ENCODE data around the gene ARHGAP23.

ARHGAP23 gene

DNA sequence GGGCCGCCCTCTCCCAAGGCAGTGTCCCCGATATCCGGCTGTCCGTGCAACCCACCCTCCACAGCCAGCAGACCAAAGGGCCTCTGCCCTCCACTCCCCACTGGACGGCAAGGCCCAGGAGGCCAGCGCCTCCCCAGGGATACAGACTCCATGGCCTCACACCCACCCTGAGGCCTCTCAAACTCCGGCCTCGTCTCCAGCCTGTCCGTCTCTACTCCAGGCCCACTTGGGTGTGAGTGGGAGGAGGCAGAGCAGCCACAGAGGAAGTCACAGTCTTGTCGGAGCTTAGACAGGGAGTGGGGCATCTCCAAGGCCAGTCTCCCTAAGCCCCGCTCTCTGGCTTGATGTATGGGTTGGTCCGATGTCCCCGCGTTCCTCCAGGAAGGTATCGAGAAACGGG, 104.2 kb downstream of the ARHGAP23 start:
- DNase-seq (ENCODE audit: low read depth), result no peak
- TF ChIP-seq, protein P1, sequence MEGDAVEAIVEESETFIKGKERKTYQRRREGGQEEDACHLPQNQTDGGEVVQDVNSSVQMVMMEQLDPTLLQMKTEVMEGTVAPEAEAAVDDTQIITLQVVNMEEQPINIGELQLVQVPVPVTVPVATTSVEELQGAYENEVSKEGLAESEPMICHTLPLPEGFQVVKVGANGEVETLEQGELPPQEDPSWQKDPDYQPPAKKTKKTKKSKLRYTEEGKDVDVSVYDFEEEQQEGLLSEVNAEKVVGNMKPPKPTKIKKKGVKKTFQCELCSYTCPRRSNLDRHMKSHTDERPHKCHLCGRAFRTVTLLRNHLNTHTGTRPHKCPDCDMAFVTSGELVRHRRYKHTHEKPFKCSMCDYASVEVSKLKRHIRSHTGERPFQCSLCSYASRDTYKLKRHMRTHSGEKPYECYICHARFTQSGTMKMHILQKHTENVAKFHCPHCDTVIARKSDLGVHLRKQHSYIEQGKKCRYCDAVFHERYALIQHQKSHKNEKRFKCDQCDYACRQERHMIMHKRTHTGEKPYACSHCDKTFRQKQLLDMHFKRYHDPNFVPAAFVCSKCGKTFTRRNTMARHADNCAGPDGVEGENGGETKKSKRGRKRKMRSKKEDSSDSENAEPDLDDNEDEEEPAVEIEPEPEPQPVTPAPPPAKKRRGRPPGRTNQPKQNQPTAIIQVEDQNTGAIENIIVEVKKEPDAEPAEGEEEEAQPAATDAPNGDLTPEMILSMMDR (conservative IDR thresholded peaks at IDR 0.05; ENCODE audit: control insufficient read depth, insufficient read depth, low read depth, low read length), result no peak
- no peak overlapping the region for H3K4me3 ChIP-seq (ENCODE audit: control insufficient read depth, low read depth, low read length)

DNA sequence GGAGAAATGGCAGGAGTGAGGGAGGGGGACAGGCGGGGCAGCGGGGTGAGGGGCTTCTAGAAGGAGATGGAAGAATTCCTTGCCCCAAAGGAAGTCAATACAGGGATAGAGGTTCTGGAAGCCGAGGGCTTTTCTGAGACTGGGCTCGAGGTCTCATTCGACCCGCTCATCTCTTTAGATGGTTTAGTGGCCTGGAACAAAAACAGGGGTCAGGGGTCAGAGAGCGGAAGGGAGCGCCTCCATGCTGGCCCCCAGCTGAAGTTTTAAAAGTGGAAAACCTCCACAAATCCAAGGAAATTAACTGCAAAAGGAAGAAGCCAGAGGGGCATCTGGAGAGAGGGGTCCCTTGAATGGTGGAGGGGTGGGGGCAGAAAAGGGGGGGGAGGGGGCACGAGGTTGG, 105.0 kb downstream of the ARHGAP23 start:
- H3K4me3 ChIP-seq (ENCODE audit: control insufficient read depth, low read depth, low read length), result no peak overlapping the region
- TF ChIP-seq, protein P1 (conservative IDR thresholded peaks at IDR 0.05; ENCODE audit: control insufficient read depth, insufficient read depth, low read depth, low read length), result no peak
- no peak for DNase-seq (ENCODE audit: low read depth)

DNA sequence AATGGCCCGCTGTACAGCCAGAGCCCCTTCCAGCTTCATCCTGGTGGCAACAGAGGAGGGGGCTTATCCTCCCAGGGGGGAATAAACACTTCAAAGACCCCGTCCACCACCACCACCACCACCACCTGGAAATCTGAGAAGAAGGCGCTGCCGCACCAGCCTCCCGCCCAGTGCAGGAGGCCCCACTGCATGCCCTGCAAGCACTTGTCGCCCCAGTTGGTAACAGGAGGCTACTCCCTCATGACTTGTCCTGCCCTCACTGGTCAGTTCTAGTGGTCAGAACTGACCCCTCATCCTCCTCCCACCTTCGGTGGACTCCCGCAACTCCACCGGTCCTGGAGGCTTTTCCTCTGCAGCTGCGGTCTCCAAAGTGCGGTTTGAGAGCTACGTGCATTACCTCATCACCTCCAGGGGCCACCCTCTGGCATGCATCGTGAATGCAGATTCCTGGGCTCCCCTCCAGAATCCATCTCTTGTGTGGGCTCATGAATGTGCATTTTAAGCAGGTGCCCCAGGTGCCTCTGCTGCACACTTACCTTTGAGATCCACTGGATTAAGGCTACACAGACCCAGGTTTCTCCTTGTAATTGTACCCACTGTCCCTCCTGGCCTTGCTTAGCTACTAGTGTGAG, 105.7 kb downstream of the ARHGAP23 start:
- H3K4me3 ChIP-seq (ENCODE audit: control insufficient read depth, low read depth, low read length), result no peak overlapping the region
- no peak for DNase-seq (ENCODE audit: low read depth)
- TF ChIP-seq, protein P1 (conservative IDR thresholded peaks at IDR 0.05; ENCODE audit: control insufficient read depth, insufficient read depth, low read depth, low read length), result no peak

- TF ChIP-seq, protein P1 (conservative IDR thresholded peaks at IDR 0.05; ENCODE audit: control insufficient read depth, insufficient read depth, low read depth, low read length), result no peak
- DNase-seq (ENCODE audit: low read depth), result no peak
- H3K4me3 ChIP-seq (ENCODE audit: control insufficient read depth, low read depth, low read length), result no peak overlapping the region
Observed at GRCh38 chr17:38534498-38534885, 106.2 kb downstream of the ARHGAP23 start.

GRCh38 chr17:38535886-38536285, 107.6 kb downstream of the ARHGAP23 start:
- TF ChIP-seq, protein P1 (conservative IDR thresholded peaks at IDR 0.05; ENCODE audit: control insufficient read depth, insufficient read depth, low read depth, low read length), result no peak
- H3K4me3 ChIP-seq (ENCODE audit: control insufficient read depth, low read depth, low read length), result no peak overlapping the region
- no peak for DNase-seq (ENCODE audit: low read depth)

- TF ChIP-seq, protein P1 (conservative IDR thresholded peaks at IDR 0.05; ENCODE audit: control insufficient read depth, insufficient read depth, low read depth, low read length), result no peak
- no peak for DNase-seq (ENCODE audit: low read depth)
- H3K4me3 ChIP-seq (ENCODE audit: control insufficient read depth, low read depth, low read length), result no peak overlapping the region
Observed at GRCh38 chr17:38536661-38537060, 108.4 kb downstream of the ARHGAP23 start.

DNA sequence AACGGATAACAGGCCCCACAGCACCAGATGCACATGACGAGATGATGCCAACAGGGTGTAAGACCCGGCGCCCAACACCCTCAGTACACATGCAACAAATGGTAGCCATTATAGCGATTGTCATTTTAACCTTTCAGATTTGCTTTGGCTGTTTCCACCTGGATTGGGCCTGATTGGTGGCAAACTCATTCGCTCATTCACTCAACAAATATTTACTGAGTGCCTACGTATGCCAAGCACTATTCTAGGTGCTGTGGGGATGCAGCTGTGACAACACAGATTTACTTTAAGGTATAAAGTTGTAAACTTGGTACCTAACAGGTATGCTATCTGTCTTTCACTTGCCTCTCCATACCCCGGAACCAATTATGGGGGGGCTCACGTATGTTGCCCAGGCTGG, 110.6 kb downstream of the ARHGAP23 start:
- no peak for DNase-seq (ENCODE audit: low read depth)
- TF ChIP-seq, protein P1 (conservative IDR thresholded peaks at IDR 0.05; ENCODE audit: control insufficient read depth, insufficient read depth, low read depth, low read length), result no peak
- no peak overlapping the region for H3K4me3 ChIP-seq (ENCODE audit: control insufficient read depth, low read depth, low read length)

All from fibroblast of mammary gland (primary cell).